Suprapubic skin (tissue), 4 donors: ENCODE data around the gene CDC42EP1.
"Not testable (repeated sequence)": the region's sequence is repeated elsewhere in the genome, so short reads cannot be mapped to it uniquely, and the experiment has no call there.

Experiments used
- CTCF ChIP-seq, 2 donors: fragments of 200-600 bp in 1 of 2; fragments of 450-650 bp in 1 of 2; sonication (generic) in 1 of 2; IDR thresholded peaks; one replicate each; pipeline ENCODE4 v1.5.1; 2016 to 2019; ENCODE audit warnings: antibody characterized with exemption in 2 of 2, mild to moderate bottlenecking in 1 of 2, moderate library complexity in 1 of 2
- POLR2A ChIP-seq, 2 donors: fragments of 450-650 bp; IDR thresholded peaks; one replicate each; pipeline ENCODE4 v1.6.1; 2017; ENCODE audit warnings: antibody characterized with exemption in 2 of 2, mild to moderate bottlenecking in 2 of 2, moderate library complexity in 2 of 2
- POLR2AphosphoS5 ChIP-seq, 3 donors: sonication (generic); formaldehyde crosslinking; IDR thresholded peaks; one replicate each; pipeline ENCODE4 v1.6.1; 2017; ENCODE audit warnings: antibody characterized with exemption in 3 of 3

GRCh38 chr22:37527081-37527752 lies 33.1 kb upstream of the CDC42EP1 start:
- not testable (repeated sequence) for TF ChIP-seq POLR2AphosphoS5, POLR2A, CTCF (IDR thresholded peaks at IDR 0.05)
